Coronary artery (tissue), 2 donors: ENCODE data around the gene ALDH4A1.

Experiments
- DNase-seq: peaks from one replicate; pipeline ENCODE4 v3.0.0-alpha.2; 2017; ENCODE audit warnings: low spot score
- H3K27ac ChIP-seq, 2 donors: fragments of 200-600 bp; sonication (generic); one replicate each; pipeline ENCODE4 v1.5.1; 2016 to 2019
- H3K4me3 ChIP-seq: fragments of 200-600 bp; sonication (generic); 2 replicates; pipeline ENCODE4 v1.5.1; 2016; ENCODE audit warnings: mild to moderate bottlenecking, moderate library complexity
- TF ChIP-seq, protein P1 (sequence below): fragments of 200-600 bp; sonication (generic); IDR thresholded peaks from one replicate; pipeline ENCODE4 v1.5.1; 2019; ENCODE audit warnings: antibody characterized with exemption

ALDH4A1 gene

DNA sequence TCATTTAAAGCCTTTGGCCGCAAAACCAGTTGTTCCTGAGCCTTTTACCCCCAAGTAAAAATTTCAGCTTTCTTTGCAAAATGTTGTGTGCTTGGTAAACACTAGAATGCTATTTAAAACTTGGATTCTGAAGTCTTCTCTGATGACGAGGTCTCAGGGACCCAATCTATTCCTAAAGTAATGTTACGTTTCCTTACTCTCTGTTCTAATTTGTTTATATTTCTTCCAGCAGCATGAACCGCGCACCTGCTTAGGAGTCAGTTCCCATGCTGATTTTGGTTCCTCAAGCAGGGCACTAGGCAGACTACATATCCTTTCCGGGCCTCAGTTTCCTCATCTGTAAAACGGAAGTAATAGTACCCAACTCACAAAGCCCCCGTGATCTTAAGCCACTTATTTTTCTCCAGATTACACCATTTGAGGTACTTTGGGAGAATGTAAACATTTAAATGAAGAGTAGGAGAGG is 969 bp upstream of the ALDH4A1 start:
- Histone ChIP-seq H3K4me3 (peak overlapping the region; percentile 89), H3K27ac (peak overlapping the region; percentile 86 to 93)
- TF ChIP-seq, protein P1, sequence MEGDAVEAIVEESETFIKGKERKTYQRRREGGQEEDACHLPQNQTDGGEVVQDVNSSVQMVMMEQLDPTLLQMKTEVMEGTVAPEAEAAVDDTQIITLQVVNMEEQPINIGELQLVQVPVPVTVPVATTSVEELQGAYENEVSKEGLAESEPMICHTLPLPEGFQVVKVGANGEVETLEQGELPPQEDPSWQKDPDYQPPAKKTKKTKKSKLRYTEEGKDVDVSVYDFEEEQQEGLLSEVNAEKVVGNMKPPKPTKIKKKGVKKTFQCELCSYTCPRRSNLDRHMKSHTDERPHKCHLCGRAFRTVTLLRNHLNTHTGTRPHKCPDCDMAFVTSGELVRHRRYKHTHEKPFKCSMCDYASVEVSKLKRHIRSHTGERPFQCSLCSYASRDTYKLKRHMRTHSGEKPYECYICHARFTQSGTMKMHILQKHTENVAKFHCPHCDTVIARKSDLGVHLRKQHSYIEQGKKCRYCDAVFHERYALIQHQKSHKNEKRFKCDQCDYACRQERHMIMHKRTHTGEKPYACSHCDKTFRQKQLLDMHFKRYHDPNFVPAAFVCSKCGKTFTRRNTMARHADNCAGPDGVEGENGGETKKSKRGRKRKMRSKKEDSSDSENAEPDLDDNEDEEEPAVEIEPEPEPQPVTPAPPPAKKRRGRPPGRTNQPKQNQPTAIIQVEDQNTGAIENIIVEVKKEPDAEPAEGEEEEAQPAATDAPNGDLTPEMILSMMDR = no peak
- no peak for DNase-seq

DNA sequence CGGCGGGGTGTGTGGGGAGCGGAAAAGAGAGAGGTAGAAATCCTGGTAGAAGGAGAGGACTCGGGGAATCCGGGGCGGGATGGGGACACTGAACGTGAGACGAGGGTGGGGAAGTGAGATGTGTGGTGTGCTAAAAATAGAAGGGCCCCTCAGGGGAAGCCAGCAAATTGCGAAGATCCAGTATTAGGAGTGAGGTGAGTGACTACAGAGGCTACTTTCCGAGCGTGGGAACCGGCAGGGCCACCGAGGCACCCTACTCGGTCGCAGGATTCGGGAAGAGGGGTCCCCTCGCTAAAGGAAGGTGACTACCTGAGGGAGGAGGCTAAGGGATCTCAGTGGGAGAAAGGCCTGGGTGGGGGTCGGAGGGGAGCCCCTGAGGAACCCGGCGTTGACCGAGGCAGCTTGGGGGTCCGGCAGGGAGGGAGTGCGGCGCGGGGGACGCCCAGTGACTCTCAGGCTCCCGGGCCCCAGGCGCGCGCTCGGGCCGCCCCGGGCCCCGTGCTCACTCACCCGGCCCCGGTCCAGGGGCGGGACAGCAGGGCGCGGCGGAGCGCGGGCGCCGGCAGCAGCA is 318 bp downstream of the ALDH4A1 start:
- Histone ChIP-seq H3K27ac (peak overlapping the region; percentile 86 to 93), H3K4me3 (peak overlapping the region; percentile 89)
- TF ChIP-seq, protein P1 = no peak
- no peak for DNase-seq

DNA sequence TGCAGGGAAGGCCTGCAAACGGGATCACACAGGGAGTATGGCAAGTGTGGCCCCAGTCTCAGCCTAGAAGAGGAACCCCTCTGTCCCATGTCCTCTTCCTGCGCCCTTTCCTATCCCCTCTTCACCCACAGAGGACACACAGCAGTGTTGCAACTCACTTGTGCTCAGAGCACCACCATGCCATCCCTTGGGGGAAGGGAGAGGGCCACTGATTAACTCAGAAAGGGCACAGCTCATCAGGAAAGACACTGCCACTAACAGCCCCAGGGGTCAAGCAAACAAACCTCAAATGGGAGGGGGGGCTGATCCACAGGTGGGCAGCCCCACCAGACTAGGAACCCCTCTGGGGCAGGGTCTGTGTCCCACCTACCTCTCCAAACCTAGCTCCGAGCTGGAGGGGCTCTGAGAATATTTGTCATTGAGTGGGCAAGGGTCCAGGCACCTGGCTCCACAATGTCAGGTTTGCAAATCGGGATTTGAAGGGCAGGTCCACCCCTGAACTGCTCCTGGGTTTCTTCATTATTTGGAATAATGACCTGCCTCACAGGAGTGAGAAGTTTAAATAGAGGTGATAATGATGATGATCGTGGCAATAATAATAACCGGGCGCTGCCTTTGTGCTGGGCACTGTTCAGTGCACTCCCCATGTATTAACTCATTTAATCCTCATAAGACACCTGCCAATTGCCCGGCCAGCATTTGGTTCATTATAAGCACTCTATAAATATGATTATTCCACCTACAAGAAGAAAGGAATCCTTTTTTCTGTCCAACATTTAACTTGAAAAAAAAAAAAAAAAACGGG is 1.0 kb downstream of the ALDH4A1 start:
- Histone ChIP-seq H3K4me3 (peak overlapping the region; percentile 89), H3K27ac (no peak overlapping the region)
- TF ChIP-seq, protein P1 = no peak
- DNase-seq = no peak

DNA sequence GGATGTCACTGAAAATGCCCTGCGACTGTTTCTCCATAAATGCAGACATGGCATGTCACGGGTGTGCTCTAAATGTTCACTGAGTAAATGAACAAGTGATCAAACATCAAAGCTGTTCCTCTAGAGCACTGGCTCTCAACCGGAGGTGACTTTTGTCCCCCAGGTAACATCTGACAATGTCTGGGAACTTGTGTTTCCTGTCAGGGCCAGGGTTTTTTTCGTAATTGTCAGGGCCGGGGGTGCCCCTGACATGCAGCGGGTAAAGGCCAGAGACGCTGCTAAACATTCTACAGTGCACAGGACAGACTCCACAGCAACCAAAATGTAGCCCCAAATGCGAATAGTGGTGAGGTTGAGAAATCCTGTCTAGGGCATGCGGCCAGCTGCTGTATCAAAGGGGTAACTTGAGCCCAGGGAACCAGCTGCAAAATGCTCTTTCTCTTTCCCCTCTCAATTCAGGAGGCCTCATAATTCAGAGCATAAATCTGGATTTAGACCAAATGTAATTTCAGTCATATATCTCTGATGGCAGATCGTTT is 2.0 kb downstream of the ALDH4A1 start:
- no peak overlapping the region for H3K27ac ChIP-seq
- no peak overlapping the region for H3K4me3 ChIP-seq
- DNase-seq = no peak
- TF ChIP-seq, protein P1 = no peak

DNA sequence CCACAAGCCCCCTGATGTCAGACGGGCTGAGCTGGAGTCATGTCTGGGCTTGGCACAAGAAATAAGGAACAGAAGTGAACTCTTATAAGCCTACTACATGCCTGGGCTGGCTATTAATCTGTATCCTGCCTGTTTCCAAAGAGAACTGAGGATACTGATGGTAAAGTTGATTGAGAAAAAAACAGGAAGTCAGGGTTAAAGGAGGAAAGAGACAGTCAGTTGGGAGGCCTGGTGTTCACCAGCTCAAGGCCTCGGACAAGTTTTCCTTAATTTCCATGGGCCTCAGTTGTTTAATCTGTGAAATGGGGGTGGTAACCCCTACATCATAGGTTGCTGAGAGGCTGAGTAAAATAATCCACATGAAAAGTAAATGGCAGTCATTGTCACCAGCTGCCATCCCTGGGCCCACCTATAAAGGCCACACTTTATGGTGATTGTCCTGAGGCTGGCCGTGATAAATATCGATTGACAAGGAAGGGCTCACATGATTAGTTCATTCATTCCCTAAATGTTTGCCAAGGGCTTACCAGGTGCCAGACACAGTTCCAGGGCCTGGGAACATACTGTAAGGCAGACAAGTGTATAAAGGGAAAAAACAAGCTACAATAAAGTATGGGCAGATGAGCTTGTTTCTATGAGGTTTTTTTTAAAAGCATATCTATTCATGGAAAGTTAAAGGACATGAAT is 2.8 kb downstream of the ALDH4A1 start:
- TF ChIP-seq, protein P1 = no peak
- no peak overlapping the region for H3K27ac ChIP-seq
- no peak for DNase-seq
- H3K4me3 ChIP-seq = no peak overlapping the region

DNA sequence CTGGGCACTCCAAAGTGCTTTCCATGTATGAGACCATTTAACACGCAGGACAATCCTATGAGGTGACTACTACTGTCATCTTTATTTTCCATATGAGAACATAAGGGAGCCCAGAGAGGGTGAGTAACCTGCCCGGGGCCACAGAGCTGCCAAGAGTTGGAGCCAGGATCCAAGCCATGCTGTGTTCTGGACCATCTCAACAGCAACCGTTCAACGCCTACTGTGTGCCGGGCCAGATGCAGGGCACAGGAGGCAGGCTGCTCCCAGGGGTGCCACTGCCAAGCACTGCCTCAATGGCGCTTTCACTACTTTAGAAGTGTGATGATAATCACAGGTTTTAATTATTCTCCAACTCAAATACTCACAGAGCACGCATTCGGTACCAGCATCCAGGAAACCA is 3.8 kb downstream of the ALDH4A1 start:
- Histone ChIP-seq H3K4me3 (no peak overlapping the region), H3K27ac (no peak overlapping the region)
- no peak for DNase-seq
- TF ChIP-seq, protein P1 = no peak
